GM12865 (cell line): ENCODE data around the gene SPATA46.

Experiments used
- DNase-seq: peaks from one replicate; pipeline ENCODE4 v3.0.0; 2010; ENCODE audit warnings: low read depth
- H3K4me3 ChIP-seq: 2 replicates; pipeline ENCODE4 v1.5.1; 2011; ENCODE audit warnings: mild to moderate bottlenecking, low read depth, low read length, control low read depth
- CTCF ChIP-seq: IDR thresholded peaks from 2 replicates; pipeline ENCODE4 v1.5.1; 2011; ENCODE audit warnings: low read length, control low read depth, low read depth, inconsistent platforms; ENCODE audit not compliant: insufficient read depth; ENCODE audit errors: missing control alignments

SPATA46 gene

GRCh38 chr1:162343470-162343869 lies 33.2 kb downstream of the SPATA46 start:
- H3K4me3 ChIP-seq = no peak overlapping the region
- DNase-seq = no peak
- TF ChIP-seq CTCF = no peak

- no peak overlapping the region for H3K4me3 ChIP-seq
- DNase-seq = no peak
Observed at GRCh38 chr1:162342452-162342983, 34.1 kb downstream of the SPATA46 start.

GRCh38 chr1:162336621-162337285 lies 39.9 kb downstream of the SPATA46 start:
- H3K4me3 ChIP-seq = no peak overlapping the region
- TF ChIP-seq CTCF = no peak
- no peak for DNase-seq

More at GRCh38 chr1:162342452-162342983, 34.1 kb downstream of the SPATA46 start:
- TF ChIP-seq CTCF = no peak

GRCh38 chr1:162335126-162335525 lies 41.5 kb downstream of the SPATA46 start:
- no peak overlapping the region for H3K4me3 ChIP-seq
- no peak for DNase-seq
- no peak for TF ChIP-seq CTCF

- H3K4me3 ChIP-seq = no peak overlapping the region
- no peak for DNase-seq
- no peak for TF ChIP-seq CTCF
Observed at GRCh38 chr1:162333991-162334390, 42.7 kb downstream of the SPATA46 start.

GRCh38 chr1:162329826-162330225 lies 46.8 kb downstream of the SPATA46 start:
- no peak overlapping the region for H3K4me3 ChIP-seq
- DNase-seq = no peak
- TF ChIP-seq CTCF = no peak

GRCh38 chr1:162328512-162328911 lies 48.1 kb downstream of the SPATA46 start:
- no peak overlapping the region for H3K4me3 ChIP-seq
- TF ChIP-seq CTCF = no peak
- DNase-seq = no peak
